Immature natural killer cell (primary cell): ENCODE results near the gene ZNF483. TPM values are rescaled to one million over a fixed set of nuclear protein-coding genes. Genes with fewer than 3 reads are reported as not detected.
"Not testable (repeated sequence)": the region's sequence is repeated elsewhere in the genome, so short reads cannot be mapped to it uniquely, and the experiment has no call there.

Source experiments
- DNase-seq, 3 donors: peaks; one replicate each; pipeline ENCODE4 v3.0.0; 2022; ENCODE audit warnings: mixed read lengths in 1 of 3
- H3K27ac Mint-ChIP-seq, 6 donors: one replicate each; pipeline ENCODE4 v1.8.0; 2020; ENCODE audit warnings: mixed read lengths in 6 of 6, mild to moderate bottlenecking in 5 of 6, inconsistent platforms in 4 of 6, moderate library complexity in 3 of 6
- H3K27me3 Mint-ChIP-seq, 3 donors: one replicate each; pipeline ENCODE4 v1.8.0; 2020 to 2021; ENCODE audit warnings: low read depth in 3 of 3, mild to moderate bottlenecking in 3 of 3, mixed read lengths in 3 of 3, moderate library complexity in 3 of 3, inconsistent platforms in 1 of 3
- H3K36me3 Mint-ChIP-seq, 3 donors: one replicate each; pipeline ENCODE4 v1.8.0; 2020; ENCODE audit warnings: mixed read lengths in 3 of 3, inconsistent platforms in 2 of 3, mild to moderate bottlenecking in 2 of 3
- H3K4me1 Mint-ChIP-seq, 2 donors: one replicate each; pipeline ENCODE4 v1.8.0; 2020; ENCODE audit warnings: inconsistent platforms in 2 of 2, mild to moderate bottlenecking in 2 of 2, mixed read lengths in 2 of 2, moderate library complexity in 1 of 2
- H3K4me3 Mint-ChIP-seq, 5 donors: one replicate each; pipeline ENCODE4 v1.8.0; 2020; ENCODE audit warnings: mild to moderate bottlenecking in 5 of 5, mixed read lengths in 5 of 5, inconsistent platforms in 3 of 5, moderate library complexity in 3 of 5
- H3K9me3 Mint-ChIP-seq, 6 donors: one replicate each; pipeline ENCODE4 v1.8.0; 2020; ENCODE audit warnings: mild to moderate bottlenecking in 6 of 6, mixed read lengths in 6 of 6, inconsistent platforms in 4 of 6, moderate library complexity in 3 of 6
- polyA plus RNA-seq, 3 donors: library from polyadenylated mRNA; unstranded; fragments of 300-500 nt; fragmentation: Illumina TruSeq; gene quantifications; one replicate each; pipeline ENCODE4 v1.2.3, GENCODE V29; 2021

Gene ZNF483
- polyA plus RNA-seq, 3 donors from 2014 or later, result 1.2 to 2.7 (median 2.1) TPM

- H3K4me1 Mint-ChIP-seq, result peaks cover 7 to 9% of the 10 kb centered on the region in 2 donors
- H3K9me3 Mint-ChIP-seq, result no peaks in the 10 kb centered on the region
- no peak overlapping the region for H3K27ac Mint-ChIP-seq
- H3K36me3 Mint-ChIP-seq, result peaks cover 0 to 5% (median 0%) of the 10 kb centered on the region in 3 donors
- peaks cover 8 to 16% (median 14%) of the 10 kb centered on the region in 3 donors for H3K27me3 Mint-ChIP-seq
- no peak for DNase-seq
- H3K4me3 Mint-ChIP-seq, result no peak overlapping the region
Observed at GRCh38 chr9:111604054-111604615, 79.2 kb downstream of the ZNF483 start.

DNA sequence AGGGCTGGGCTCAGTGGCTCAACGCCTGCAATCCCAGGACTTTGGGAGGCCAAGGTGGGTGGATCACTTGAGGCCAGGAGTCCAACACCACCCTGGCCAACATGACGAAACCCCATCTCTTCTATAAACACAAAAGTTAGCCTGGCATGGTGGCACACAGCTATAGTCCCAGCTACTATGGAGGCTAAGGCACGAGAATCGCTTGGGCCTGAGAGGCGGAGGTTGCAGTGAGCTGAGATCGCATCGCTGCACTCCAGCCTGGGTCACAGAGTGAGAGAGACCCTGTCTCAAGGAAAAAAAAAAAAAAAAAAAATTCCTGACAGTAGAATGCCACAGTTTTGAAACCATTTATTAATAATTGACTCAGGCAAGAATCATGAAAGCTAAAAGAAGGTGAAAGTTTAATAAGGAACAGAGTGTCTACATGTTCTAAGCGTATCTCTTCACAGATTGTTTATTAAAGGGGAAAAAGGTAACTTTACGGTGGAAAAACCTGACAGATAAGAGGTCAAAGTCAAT is 80.1 kb downstream of the ZNF483 start:
- no peaks in the 10 kb centered on the region for H3K9me3 Mint-ChIP-seq
- H3K27ac Mint-ChIP-seq, result no peak overlapping the region
- H3K27me3 Mint-ChIP-seq, result peaks cover 7 to 12% (median 12%) of the 10 kb centered on the region in 3 donors
- H3K36me3 Mint-ChIP-seq, result peaks cover 0 to 5% (median 0%) of the 10 kb centered on the region in 3 donors
- no peak for DNase-seq
- no peak overlapping the region for H3K4me3 Mint-ChIP-seq
- H3K4me1 Mint-ChIP-seq, result peaks cover 0 to under 1% of the 10 kb centered on the region in 2 donors

DNA sequence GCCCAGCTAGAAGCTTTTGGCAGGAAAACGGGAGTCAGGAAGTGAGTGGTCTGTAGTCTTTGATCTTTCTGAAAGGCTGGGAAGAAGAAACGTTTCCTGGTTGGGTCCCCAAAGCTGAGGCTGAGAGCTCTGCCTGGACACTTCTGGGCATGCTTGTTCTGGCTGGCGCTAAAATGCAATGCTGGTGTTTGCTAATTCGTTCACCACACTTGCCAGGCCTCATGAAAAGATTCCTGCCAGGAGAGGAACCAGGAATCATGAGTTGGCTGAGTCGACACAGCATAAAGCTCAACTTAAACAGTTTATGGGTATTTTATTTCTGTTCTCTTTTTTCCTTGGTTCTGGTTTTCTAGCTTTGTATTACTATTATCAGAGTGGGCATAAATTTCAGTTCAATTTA is 85.2 kb downstream of the ZNF483 start:
- Mint-ChIP-seq H3K9me3 (no peaks in the 10 kb centered on the region), H3K27ac (no peak overlapping the region), H3K4me1 (no peaks in the 10 kb centered on the region), H3K4me3 (no peak overlapping the region), H3K27me3 (peaks cover 5 to 11% (median 10%) of the 10 kb centered on the region in 3 donors), H3K36me3 (no peaks in the 10 kb centered on the region)
- DNase-seq, result no peak

- Mint-ChIP-seq H3K27me3 (peaks cover 5 to 11% (median 8%) of the 10 kb centered on the region in 3 donors), H3K36me3 (no peaks in the 10 kb centered on the region), H3K27ac (no peak overlapping the region), H3K9me3 (no peaks in the 10 kb centered on the region), H3K4me3 (no peak overlapping the region), H3K4me1 (no peaks in the 10 kb centered on the region)
- no peak for DNase-seq
Observed at GRCh38 chr9:111610845-111611244, 85.9 kb downstream of the ZNF483 start.

DNA sequence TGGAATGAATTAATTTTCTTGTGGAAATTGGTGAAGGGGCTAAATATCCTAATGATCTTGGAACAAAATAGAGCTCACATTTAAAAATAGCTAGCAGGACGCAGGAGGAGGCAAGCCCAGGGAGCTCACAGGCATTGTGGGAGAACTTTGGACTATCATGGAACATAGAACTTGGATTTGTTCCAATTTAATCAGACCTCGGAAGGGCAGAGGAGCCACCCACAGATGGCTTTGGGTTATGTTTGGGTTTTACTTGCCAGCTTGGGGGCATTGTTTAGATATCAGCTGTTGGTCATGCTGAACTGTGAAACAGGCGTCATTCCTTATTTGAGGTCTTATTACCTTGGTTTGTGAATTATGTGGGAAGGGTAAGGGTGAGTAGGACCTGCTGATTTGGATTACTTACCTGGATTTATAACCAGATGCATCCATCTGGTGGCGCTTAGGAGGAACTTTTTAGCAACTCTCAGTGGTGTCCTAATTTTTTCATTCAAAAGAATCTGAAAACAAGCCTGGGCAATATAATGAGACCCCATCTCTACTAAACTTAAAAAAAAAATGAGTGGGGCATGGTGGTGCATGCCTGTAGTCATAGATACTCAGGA is 88.6 kb downstream of the ZNF483 start:
- H3K4me3 Mint-ChIP-seq, result no peak overlapping the region
- no peaks in the 10 kb centered on the region for H3K9me3 Mint-ChIP-seq
- H3K36me3 Mint-ChIP-seq, result no peaks in the 10 kb centered on the region
- H3K27ac Mint-ChIP-seq, result no peak overlapping the region
- no peaks in the 10 kb centered on the region for H3K4me1 Mint-ChIP-seq
- no peak for DNase-seq
- H3K27me3 Mint-ChIP-seq, result peaks cover 7 to 13% (median 8%) of the 10 kb centered on the region in 3 donors

- DNase-seq, result no peak
- Mint-ChIP-seq H3K36me3 (no peaks in the 10 kb centered on the region), H3K27me3 (peaks cover 7 to 10% (median 10%) of the 10 kb centered on the region in 3 donors), H3K9me3 (no peaks in the 10 kb centered on the region), H3K4me3 (no peak overlapping the region), H3K4me1 (no peaks in the 10 kb centered on the region), H3K27ac (no peak overlapping the region)
Observed at GRCh38 chr9:111615928-111616327, 90.9 kb downstream of the ZNF483 start.

- DNase-seq, H3K27ac Mint-ChIP-seq, H3K4me3 Mint-ChIP-seq, H3K9me3 Mint-ChIP-seq, H3K36me3 Mint-ChIP-seq, H3K27me3 Mint-ChIP-seq, H3K4me1 Mint-ChIP-seq: not testable (repeated sequence)
Observed at GRCh38 chr9:111617349-111617748, 92.4 kb downstream of the ZNF483 start.

DNA sequence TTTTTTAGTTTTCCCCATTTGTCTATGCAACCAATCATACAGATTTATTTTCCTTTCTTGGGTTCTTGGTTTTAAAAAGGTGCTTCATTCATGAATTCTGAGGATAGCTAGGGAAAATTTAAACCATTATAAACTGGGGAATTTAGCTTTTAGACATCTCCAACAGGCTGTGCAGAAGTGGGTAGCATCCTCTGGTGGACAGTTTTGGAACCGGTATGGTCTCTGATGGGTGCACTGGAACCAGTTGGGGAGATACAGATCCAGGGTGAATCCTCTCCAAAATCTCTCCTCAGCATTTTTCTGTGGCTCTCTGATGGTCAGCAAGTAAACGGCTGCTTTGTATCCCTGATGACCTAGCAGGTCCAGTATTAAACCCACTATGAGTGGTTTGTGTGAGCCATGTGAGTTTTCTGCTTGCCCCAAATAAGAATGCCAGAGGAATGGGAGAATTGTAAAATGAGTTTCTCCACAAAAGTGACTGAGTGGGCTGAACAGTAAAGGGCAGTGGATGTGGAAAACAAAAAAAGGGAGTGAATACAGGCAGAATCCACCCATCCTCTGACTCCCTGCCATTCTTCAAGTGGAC is 97.0 kb downstream of the ZNF483 start:
- peak in 1 of 3 donors; percentile 30 for DNase-seq
- Mint-ChIP-seq H3K27ac (no peak overlapping the region), H3K4me3 (no peak overlapping the region), H3K27me3 (peaks cover 4 to 6% (median 6%) of the 10 kb centered on the region in 3 donors), H3K9me3 (no peaks in the 10 kb centered on the region), H3K36me3 (no peaks in the 10 kb centered on the region), H3K4me1 (no peaks in the 10 kb centered on the region)

DNA sequence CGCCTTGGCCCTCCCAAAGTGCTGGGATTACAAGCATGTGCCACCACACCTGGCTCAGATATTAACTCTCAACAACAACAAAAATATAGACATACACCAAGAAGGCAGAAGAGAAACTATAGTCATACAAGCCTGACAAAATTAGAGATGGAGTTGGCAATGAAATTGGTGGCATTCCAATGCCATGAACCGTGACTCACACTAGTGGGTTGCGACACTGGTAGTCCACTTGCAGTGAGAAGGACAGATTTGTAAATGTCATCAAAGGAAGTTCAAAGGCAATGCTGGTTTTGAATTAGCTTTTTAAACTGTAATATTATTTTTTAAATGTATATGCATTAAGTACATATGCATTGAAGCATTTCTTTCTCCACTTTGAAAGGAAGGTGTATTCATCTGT is 97.6 kb downstream of the ZNF483 start:
- Mint-ChIP-seq H3K27ac (no peak overlapping the region), H3K36me3 (no peaks in the 10 kb centered on the region), H3K4me1 (no peaks in the 10 kb centered on the region), H3K27me3 (peaks cover 4 to 6% (median 6%) of the 10 kb centered on the region in 3 donors), H3K9me3 (no peaks in the 10 kb centered on the region), H3K4me3 (no peak overlapping the region)
- DNase-seq, result no peak

Other genes starting within 250 kb of the ZNF483 start
- not detected for gene OR2K2, start 195.0 kb upstream of the ZNF483 start, polyA plus RNA-seq
- gene ECPAS, start 40.8 kb upstream of the ZNF483 start, polyA plus RNA-seq, result 10 to 100 TPM in 2 of 3 donors, 1 to 10 TPM in 1; 7.0 to 12.6 (median 10.4) TPM
- under 1 TPM in 1 of 3 donors, not detected in 2; 0.34 TPM for gene PTGR1, start 74.5 kb downstream of the ZNF483 start, polyA plus RNA-seq
- gene DNAJC25, start 106.2 kb downstream of the ZNF483 start, polyA plus RNA-seq, result 1 to 10 TPM; 2.1 to 7.7 (median 2.6) TPM
- 10 to 100 TPM; 18.3 to 30.1 (median 28.2) TPM for gene GNG10, start 136.4 kb downstream of the ZNF483 start, polyA plus RNA-seq